ENCODE measurements around the gene GOLPH3.

GRCh38 chr5:32094691-32095090 lies 79.4 kb downstream of the GOLPH3 start:
- no peak for TF ChIP-seq EZH2 (IDR thresholded peaks at IDR 0.05; ENCODE audit: borderline replicate concordance, low read length)
- TF ChIP-seq, protein P1, sequence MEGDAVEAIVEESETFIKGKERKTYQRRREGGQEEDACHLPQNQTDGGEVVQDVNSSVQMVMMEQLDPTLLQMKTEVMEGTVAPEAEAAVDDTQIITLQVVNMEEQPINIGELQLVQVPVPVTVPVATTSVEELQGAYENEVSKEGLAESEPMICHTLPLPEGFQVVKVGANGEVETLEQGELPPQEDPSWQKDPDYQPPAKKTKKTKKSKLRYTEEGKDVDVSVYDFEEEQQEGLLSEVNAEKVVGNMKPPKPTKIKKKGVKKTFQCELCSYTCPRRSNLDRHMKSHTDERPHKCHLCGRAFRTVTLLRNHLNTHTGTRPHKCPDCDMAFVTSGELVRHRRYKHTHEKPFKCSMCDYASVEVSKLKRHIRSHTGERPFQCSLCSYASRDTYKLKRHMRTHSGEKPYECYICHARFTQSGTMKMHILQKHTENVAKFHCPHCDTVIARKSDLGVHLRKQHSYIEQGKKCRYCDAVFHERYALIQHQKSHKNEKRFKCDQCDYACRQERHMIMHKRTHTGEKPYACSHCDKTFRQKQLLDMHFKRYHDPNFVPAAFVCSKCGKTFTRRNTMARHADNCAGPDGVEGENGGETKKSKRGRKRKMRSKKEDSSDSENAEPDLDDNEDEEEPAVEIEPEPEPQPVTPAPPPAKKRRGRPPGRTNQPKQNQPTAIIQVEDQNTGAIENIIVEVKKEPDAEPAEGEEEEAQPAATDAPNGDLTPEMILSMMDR (conservative IDR thresholded peaks at IDR 0.05 in 1 of 2, IDR thresholded peaks at IDR 0.05 in 1 of 2; ENCODE audit: extremely low read depth in 1 of 2, insufficient read depth in 1 of 2, low read depth in 1 of 2, low read length in 2 of 2): no peak

All from mammary epithelial cell (primary cell).